ENCODE measurements around the gene PDE12. TPM values are rescaled to one million over a fixed set of nuclear protein-coding genes. Genes with fewer than 3 reads are reported as not detected.
A peak's percentile ranks its signal among the peaks of the same experiment; 100 is the strongest.

PDE12 gene
- total RNA-seq, 2 experiments from 2014 or later, result 19.2 to 19.9 TPM

DNA sequence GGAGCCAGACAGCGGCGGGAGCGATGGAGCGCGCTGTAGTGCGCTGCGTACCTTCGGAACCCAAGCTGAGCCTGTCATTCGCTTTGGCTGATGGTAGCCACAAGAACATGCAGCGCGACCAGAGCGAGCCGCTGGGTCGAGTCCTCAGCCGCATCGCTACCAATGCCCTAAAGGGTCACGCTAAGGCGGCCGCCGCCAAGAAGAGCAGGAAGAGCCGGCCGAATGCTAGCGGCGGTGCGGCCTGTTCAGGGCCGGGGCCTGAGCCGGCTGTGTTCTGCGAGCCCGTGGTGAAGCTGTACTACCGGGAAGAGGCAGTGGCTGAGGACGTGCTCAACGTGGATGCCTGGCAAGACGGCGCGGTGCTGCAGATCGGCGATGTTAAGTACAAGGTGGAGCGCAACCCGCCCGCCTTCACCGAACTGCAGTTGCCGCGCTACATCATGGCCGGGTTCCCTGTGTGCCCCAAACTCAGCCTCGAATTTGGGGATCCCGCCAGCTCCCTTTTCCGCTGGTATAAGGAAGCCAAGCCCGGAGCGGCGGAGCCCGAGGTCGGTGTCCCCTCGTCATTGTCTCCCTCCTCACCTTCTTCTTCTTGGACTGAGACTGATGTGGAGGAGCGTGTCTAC lies 498 bp downstream of the PDE12 start:
- H3K9me3 Mint-ChIP-seq (ENCODE audit: low read depth), result no peaks in the 10 kb centered on the region
- peaks cover 34% of the 10 kb centered on the region for H3K4me1 Mint-ChIP-seq
- DNase-seq (peak; percentile 59), ATAC-seq (peak; percentile 39)
- peaks cover 29% of the 10 kb centered on the region for H3K36me3 Mint-ChIP-seq (ENCODE audit: low read depth)
- intact Hi-C loops (cut with DNase I, micrococcal nuclease), result loop anchor here (1.0 to 10.0 kb wide), 11 partner anchors 41 to 876 kb away; partner anchors contain the start of genes ARF4 (in 2 of the 2), DENND6A (in 2 of the 2), ABHD6 (in 1 of the 2) and APPL1 (in 1 of the 2)
- peak overlapping the region; percentile 91 for H3K4me3 Mint-ChIP-seq
- ChIA-PET POLR2A (interaction anchor here (0.7 to 4.1 kb wide), 6 partner anchors 10 to 159 kb away, joined by 3 to 30 read pairs (median 4); partner anchors contain the start of gene ARF4), CTCF (interaction anchor here (0.8 to 2.7 kb wide), 3 partner anchors 9 to 159 kb away, joined by 3 to 10 read pairs (median 4); no protein-coding TSS in a partner anchor)
- H3K27ac Mint-ChIP-seq, result peak overlapping the region; percentile 100
- no peaks in the 10 kb centered on the region for H3K27me3 Mint-ChIP-seq

DNA sequence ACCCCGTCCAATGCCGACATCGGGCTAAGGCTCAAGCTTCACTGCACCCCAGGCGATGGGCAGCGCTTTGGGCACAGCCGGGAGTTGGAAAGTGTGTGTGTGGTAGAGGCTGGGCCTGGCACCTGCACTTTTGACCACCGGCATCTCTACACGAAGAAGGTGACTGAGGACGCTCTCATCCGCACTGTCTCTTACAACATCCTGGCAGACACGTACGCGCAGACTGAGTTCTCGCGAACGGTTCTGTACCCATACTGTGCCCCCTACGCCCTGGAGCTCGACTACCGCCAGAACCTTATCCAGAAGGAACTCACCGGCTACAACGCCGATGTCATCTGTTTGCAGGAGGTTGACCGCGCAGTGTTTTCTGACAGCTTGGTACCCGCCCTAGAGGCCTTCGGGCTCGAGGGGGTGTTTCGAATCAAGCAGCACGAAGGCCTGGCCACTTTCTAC lies 1.0 kb downstream of the PDE12 start:
- Mint-ChIP-seq H3K27ac (peak overlapping the region; percentile 100), H3K27me3 (no peaks in the 10 kb centered on the region), H3K4me1 (peaks cover 39% of the 10 kb centered on the region), H3K4me3 (peak overlapping the region; percentile 91), H3K36me3 (ENCODE audit: low read depth) (peaks cover 29% of the 10 kb centered on the region), H3K9me3 (ENCODE audit: low read depth) (no peaks in the 10 kb centered on the region)
- ChIA-PET CTCF (interaction anchor here (1.2 to 2.7 kb wide), 3 partner anchors 8 to 159 kb away, joined by 5 to 10 read pairs (median 8); no protein-coding TSS in a partner anchor), POLR2A (interaction anchor here (1.6 to 4.1 kb wide), 2 partner anchors 11 to 40 kb away, joined by 4 to 30 read pairs; partner anchors contain the start of gene ARF4)
- ATAC-seq, result peak; percentile 57
- intact Hi-C loops (cut with DNase I, micrococcal nuclease), result loop anchor here (1.0 to 10.0 kb wide), 7 partner anchors 40 to 875 kb away; partner anchors contain the start of genes ABHD6 (in 1 of the 2), ARF4 (in 1 of the 2), DENND6A (in 1 of the 2) and IL17RD (in 1 of the 2)
- peak; percentile 71 for DNase-seq

DNA sequence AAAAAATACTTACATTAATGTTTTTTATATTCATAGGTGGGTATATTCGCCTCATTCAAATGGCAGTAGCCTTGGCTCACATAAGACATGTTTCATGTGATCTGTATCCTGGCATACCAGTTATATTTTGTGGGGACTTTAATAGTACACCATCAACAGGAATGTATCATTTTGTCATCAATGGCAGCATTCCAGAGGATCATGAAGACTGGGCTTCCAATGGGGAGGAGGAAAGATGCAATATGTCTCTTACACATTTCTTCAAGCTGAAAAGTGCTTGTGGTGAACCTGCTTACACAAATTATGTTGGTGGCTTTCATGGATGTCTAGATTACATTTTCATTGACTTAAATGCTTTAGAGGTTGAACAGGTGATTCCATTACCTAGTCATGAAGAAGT lies 3.5 kb downstream of the PDE12 start:
- Mint-ChIP-seq H3K27ac (peak overlapping the region; percentile 9), H3K4me3 (peak overlapping the region; percentile 62), H3K36me3 (ENCODE audit: low read depth) (peaks cover 34% of the 10 kb centered on the region), H3K4me1 (peaks cover 49% of the 10 kb centered on the region), H3K9me3 (ENCODE audit: low read depth) (no peaks in the 10 kb centered on the region), H3K27me3 (no peaks in the 10 kb centered on the region)
- no peak for ATAC-seq
- POLR2A ChIA-PET, result no interaction called here
- intact Hi-C loops (cut with DNase I, micrococcal nuclease), result loop anchor here in 1 of 2 experiments (5.0 to 10.0 kb wide), 4 partner anchors 395 to 877 kb away; partner anchors contain the start of genes ABHD6, IL17RD, PDHB and TASOR
- CTCF ChIA-PET, result interaction anchor here (0.6 kb wide), 1 partner anchor 13 kb away, joined by 4 read pairs; no protein-coding TSS in a partner anchor
- DNase-seq, result no peak

DNA sequence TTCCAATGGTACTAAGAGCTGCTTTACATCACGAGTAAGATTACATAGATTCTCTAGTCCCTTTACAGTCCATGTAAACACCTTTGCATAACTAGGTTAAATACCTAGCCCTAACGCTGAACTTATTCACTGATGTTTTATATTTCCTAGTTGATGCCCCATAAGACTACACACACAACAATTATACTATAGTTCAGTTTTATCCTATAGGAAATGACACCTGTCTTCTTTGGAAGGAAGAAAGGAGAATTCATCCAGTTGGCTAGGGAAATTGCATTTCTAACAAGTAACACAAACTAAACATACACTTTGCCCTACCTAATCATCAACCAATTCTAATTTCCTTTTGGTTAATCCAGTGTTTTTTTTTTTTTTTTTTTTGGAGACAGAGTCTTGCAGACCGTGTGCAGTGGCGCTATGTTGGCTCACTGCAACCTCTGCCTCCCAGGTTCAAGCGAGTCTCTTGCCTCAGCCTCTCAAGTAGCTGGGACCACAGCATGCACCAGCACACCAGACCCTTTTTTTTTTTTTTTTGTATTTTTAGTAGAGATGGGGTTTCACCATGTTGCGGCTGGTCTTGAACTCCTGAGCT lies 13.9 kb downstream of the PDE12 start:
- Mint-ChIP-seq H3K4me3 (no peak overlapping the region), H3K4me1 (peaks cover 10% of the 10 kb centered on the region), H3K36me3 (ENCODE audit: low read depth) (peaks cover 43% of the 10 kb centered on the region), H3K27me3 (no peaks in the 10 kb centered on the region), H3K9me3 (ENCODE audit: low read depth) (no peaks in the 10 kb centered on the region), H3K27ac (no peak overlapping the region)
- ChIA-PET CTCF (interaction anchor here (1.1 kb wide), 1 partner anchor 10 kb away, joined by 3 read pairs; no protein-coding TSS in a partner anchor), POLR2A (no interaction called here)
- intact Hi-C loops (cut with DNase I, micrococcal nuclease), result no loop called here
- ATAC-seq (no peak), DNase-seq (no peak)

DNA sequence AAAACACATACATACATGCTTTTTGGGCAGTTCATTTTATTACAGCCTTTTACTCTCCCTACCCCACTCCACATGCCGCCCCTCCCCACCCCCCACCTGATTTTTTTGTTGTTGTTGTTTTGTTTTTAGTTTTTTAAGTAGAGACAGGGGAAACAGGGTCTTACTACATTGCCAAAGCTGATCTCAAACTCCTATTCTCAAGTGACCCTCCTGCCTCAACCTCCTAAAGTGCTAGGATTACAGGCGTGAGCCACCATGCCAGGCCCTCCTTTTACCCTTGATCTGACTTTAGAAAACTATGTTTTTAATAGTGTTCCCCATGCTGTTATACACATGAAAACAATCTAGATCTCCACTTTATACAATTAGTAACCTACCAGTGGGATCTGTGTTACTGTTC lies 14.8 kb downstream of the PDE12 start:
- Mint-ChIP-seq H3K27ac (peak overlapping the region; percentile 13), H3K36me3 (ENCODE audit: low read depth) (peaks cover 48% of the 10 kb centered on the region)

DNA sequence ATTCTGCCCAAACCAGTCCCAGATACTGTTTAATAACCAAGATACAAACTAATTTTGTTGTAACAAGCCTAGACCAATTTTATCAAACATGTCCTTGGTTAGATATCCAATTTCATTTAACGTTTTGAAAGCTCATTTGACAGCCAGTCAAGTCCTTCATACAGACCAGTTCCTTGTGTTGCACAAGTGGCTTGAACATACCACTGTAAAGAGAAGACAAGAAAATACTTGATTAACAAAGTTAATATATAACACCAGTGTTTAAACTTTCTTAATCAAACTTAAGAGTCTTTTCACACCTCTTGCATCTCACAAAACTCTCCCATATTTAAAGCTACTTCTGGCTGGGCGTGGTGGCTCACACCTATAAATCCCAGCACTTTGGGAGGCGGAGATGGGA lies 16.0 kb downstream of the PDE12 start:
- ChIA-PET CTCF (interaction anchor here (0.5 to 1.1 kb wide), 5 partner anchors 8 to 1006 kb away, joined by 3 to 4 read pairs (median 3); no protein-coding TSS in a partner anchor), POLR2A (no interaction called here)
- Mint-ChIP-seq H3K27ac (peak overlapping the region; percentile 1), H3K9me3 (ENCODE audit: low read depth) (no peaks in the 10 kb centered on the region), H3K27me3 (no peaks in the 10 kb centered on the region), H3K36me3 (ENCODE audit: low read depth) (peaks cover 52% of the 10 kb centered on the region), H3K4me1 (peaks cover 13% of the 10 kb centered on the region), H3K4me3 (no peak overlapping the region)
- no peak for DNase-seq
- no peak for ATAC-seq
- intact Hi-C loops (cut with DNase I, micrococcal nuclease), result no loop called here

More for the DNA sequence above, 14.8 kb downstream of the PDE12 start:
- H3K27me3 Mint-ChIP-seq, result no peaks in the 10 kb centered on the region
- H3K4me3 Mint-ChIP-seq, result no peak overlapping the region
- no peak for ATAC-seq
- intact Hi-C loops (cut with DNase I, micrococcal nuclease), result no loop called here
- H3K4me1 Mint-ChIP-seq, result peaks cover 10% of the 10 kb centered on the region
- CTCF ChIA-PET, result interaction anchor here (0.5 to 1.1 kb wide), 2 partner anchors 10 to 22 kb away, joined by 3 read pairs; no protein-coding TSS in a partner anchor
- no peak for DNase-seq
- POLR2A ChIA-PET, result no interaction called here
- no peaks in the 10 kb centered on the region for H3K9me3 Mint-ChIP-seq (ENCODE audit: low read depth)

DNA sequence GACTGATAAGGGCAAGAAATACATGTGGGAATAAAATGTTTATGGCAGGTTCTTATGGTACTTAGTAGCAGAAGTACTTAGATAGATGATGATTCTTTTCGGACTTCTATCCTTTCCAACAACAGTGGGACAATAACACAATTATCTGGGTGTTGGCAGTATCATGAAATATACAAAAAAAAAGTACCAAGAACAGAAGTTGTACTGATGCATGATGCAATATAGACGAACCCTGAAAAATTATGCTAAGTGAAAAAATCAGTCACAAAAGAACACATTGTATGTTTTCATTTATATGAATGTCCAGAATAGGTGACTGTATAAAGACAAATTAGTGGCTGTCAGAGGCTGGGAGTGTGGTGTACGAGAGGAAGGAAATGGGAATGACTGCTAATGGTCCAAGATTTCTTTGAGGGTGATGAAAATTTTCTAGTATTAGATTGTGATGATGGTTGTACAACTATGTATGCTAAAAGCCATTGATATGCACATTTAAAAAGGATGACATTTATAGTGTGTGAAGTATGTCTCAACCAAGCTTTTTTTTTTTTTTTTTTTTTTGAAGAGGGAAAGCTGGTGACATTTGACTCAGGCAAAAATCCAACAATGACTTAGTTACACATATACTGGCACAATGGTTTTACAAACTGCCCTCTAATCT lies 20.0 kb downstream of the PDE12 start:
- ChIA-PET CTCF (interaction anchor here (0.8 to 0.9 kb wide), 2 partner anchors 16 to 20 kb away, joined by 3 read pairs; no protein-coding TSS in a partner anchor), POLR2A (no interaction called here)
- Mint-ChIP-seq H3K4me3 (no peak overlapping the region), H3K27ac (peak overlapping the region; percentile 22), H3K36me3 (ENCODE audit: low read depth) (peaks cover 60% of the 10 kb centered on the region), H3K27me3 (no peaks in the 10 kb centered on the region), H3K9me3 (ENCODE audit: low read depth) (no peaks in the 10 kb centered on the region), H3K4me1 (peaks cover 13% of the 10 kb centered on the region)
- DNase-seq (no peak), ATAC-seq (no peak)
- intact Hi-C loops (cut with DNase I, micrococcal nuclease), result no loop called here

DNA sequence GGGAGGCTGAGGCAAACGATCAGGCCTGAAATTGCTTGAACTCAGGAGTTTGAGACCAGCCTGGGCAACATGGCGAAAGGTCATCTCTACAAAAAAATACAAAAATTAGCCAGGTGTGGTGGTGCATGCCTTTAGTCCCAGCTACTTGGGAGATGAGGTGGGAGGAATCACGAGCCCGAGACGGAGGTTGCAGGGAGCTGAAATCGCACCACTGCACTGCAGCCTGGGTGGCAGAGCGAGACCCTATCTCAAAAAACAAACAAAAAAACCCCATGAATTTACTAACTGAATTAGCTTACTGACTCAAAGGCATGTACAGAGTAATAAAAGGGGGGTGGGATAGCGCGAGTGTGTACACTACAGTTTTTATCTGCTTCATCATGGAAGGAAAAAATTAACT lies 21.7 kb downstream of the PDE12 start:
- ATAC-seq (no peak), DNase-seq (no peak)
- ChIA-PET CTCF (interaction anchor here (1.0 kb wide), 2 partner anchors 11 to 16 kb away, joined by 3 read pairs; no protein-coding TSS in a partner anchor), POLR2A (no interaction called here)
- Mint-ChIP-seq H3K27ac (peak overlapping the region; percentile 11), H3K4me3 (no peak overlapping the region), H3K9me3 (ENCODE audit: low read depth) (no peaks in the 10 kb centered on the region), H3K36me3 (ENCODE audit: low read depth) (peaks cover 51% of the 10 kb centered on the region), H3K27me3 (no peaks in the 10 kb centered on the region), H3K4me1 (peaks cover 11% of the 10 kb centered on the region)
- intact Hi-C loops (cut with DNase I, micrococcal nuclease), result no loop called here

DNA sequence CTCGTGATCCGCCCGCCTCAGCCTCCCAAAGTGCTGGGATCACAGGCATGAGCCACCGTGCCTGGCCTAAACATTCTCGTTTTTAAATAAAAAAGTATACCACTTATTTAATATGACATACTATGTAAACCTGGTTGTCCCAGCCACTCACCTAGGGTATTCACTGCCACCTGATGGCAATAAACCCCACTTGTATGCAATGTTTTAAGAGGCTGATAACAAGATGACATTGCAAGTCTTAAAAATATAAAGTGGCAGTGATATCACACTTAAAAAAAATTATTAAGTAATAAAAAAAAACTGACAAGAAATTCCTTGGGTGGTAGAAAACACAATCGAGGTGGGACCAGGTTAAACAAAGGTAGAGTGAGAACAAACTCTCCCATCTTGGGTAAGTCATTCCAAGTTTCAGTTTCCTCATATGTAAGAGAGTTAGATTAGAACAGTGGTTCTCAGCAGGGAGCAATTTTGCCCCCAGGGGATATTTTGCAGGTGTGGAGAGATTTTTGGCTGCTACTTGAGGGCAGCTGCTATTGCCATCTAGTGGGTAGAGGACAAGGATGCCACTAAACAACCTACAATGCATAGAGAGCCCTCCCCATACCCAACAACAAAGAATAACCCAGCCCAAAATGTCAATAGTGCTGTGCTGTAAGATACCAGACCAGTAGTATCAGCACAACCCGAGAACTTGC lies 26.5 kb downstream of the PDE12 start:
- peaks cover 26% of the 10 kb centered on the region for H3K36me3 Mint-ChIP-seq (ENCODE audit: low read depth)
- H3K4me3 Mint-ChIP-seq, result no peak overlapping the region
- no peaks in the 10 kb centered on the region for H3K9me3 Mint-ChIP-seq (ENCODE audit: low read depth)
- H3K27ac Mint-ChIP-seq, result peak overlapping the region; percentile 7
- H3K27me3 Mint-ChIP-seq, result no peaks in the 10 kb centered on the region
- intact Hi-C loops (cut with DNase I, micrococcal nuclease), result no loop called here
- DNase-seq (peak; percentile 19), ATAC-seq (peak; percentile 42)
- ChIA-PET CTCF (interaction anchor here (0.7 to 0.8 kb wide), 2 partner anchors 11 to 149 kb away, joined by 3 read pairs; no protein-coding TSS in a partner anchor), POLR2A (interaction anchor here (0.6 kb wide), 1 partner anchor 21 kb away, joined by 3 read pairs; no protein-coding TSS in a partner anchor)
- H3K4me1 Mint-ChIP-seq, result peaks cover 19% of the 10 kb centered on the region

DNA sequence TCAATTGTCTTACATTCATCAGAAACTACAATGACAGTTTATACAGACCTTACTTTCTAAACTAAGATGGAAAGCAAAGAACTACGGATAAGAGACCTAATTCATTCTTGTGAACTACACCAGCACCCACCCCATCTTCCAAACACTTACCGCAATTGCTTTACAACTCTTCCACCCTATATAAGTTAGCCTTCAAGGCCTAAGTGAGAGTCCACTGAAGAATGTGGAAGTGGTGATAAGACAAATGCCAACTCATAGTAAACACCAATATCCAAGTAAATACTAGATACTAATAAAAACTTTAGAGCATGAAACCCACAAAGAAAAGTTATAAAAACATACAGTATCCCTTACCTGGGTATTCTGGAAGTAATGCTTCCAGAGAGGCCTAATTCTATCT lies 27.5 kb downstream of the PDE12 start:
- no peaks in the 10 kb centered on the region for H3K9me3 Mint-ChIP-seq (ENCODE audit: low read depth)
- H3K4me1 Mint-ChIP-seq, result peaks cover 23% of the 10 kb centered on the region
- DNase-seq, result no peak
- H3K27me3 Mint-ChIP-seq, result no peaks in the 10 kb centered on the region
- H3K4me3 Mint-ChIP-seq, result no peak overlapping the region
- CTCF ChIA-PET, result no interaction called here
- H3K36me3 Mint-ChIP-seq (ENCODE audit: low read depth), result peaks cover 21% of the 10 kb centered on the region
- no peak for ATAC-seq
- intact Hi-C loops (cut with DNase I, micrococcal nuclease), result no loop called here
- POLR2A ChIA-PET, result no interaction called here
- no peak overlapping the region for H3K27ac Mint-ChIP-seq
